ENCODE measurements around the gene ELMOD1.

GRCh38 chr11:107619926-107620325, 29.0 kb downstream of the ELMOD1 start:
- no peak for TF ChIP-seq CTCF (IDR thresholded peaks at IDR 0.05)
- TF ChIP-seq EZH2 (IDR thresholded peaks at IDR 0.05; ENCODE audit: borderline replicate concordance, insufficient read depth, low read depth, low read length, poor library complexity, severe bottlenecking) = no peak
